ENCODE results near the gene FBXO7.

GRCh38 chr22:32538521-32538920, 63.9 kb downstream of the FBXO7 start:
- TF ChIP-seq CTCF (IDR thresholded peaks at IDR 0.05; ENCODE audit: low read depth, low read length) (no peak), EZH2phosphoT487 (IDR thresholded peaks at IDR 0.05; ENCODE audit: low read depth) (no peak)

Data from OCI-LY3 (cell line).